H1 (cell line): ENCODE measurements around the gene SLC15A1. TPM values are rescaled to one million over a fixed set of nuclear protein-coding genes. Genes with fewer than 3 reads are reported as not detected.
A peak's percentile ranks its signal among the peaks of the same experiment; 100 is the strongest.

Experiments used
- CTCF ChIA-PET: fragments of 300-600 bp; sonication (Branson Sonifier 250); formaldehyde crosslinking; loops from one replicate; lab custom pipeline; 2021; ENCODE audit not compliant: partially characterized antibody; lab: Charles Lee
- POLR2A ChIA-PET: fragments of 300-600 bp; sonication (Branson Sonifier 250); formaldehyde crosslinking; loops from one replicate; lab custom pipeline; 2021; ENCODE audit warnings: inconsistent platforms; ENCODE audit not compliant: partially characterized antibody; lab: Charles Lee
- DNase-seq, 2 experiments: peaks; one replicate each; pipeline versions ENCODE4 v3.0.0 to v3.0.0-alpha.2; 2010 to 2022; ENCODE audit warnings: low spot score in 2 of 2, low read depth in 1 of 2, mixed read lengths in 1 of 2
- FAIRE-seq: peaks from 2 replicates; lab custom pipeline; 2011; peaks lifted over from hg19 to GRCh38; lab: Jason Lieb, UNC
- H2AFZ ChIP-seq: 2 replicates; pipeline ENCODE4 v1.8.1; 2012; ENCODE audit warnings: low read length, inconsistent platforms
- H2AK5ac ChIP-seq: 2 replicates; pipeline ENCODE4 v1.6.1; 2013; ENCODE audit warnings: low read depth, low read length
- H2BK120ac ChIP-seq: replicated peaks from 2 replicates; pipeline ENCODE3; 2013; ENCODE audit warnings: low read depth, low read length, inconsistent platforms
- H2BK12ac ChIP-seq: 2 replicates; pipeline ENCODE4 v1.6.1; 2013; ENCODE audit warnings: low read depth, low read length
- H2BK15ac ChIP-seq: 2 replicates; pipeline ENCODE4 v1.6.1; 2013; ENCODE audit warnings: low read length
- H2BK20ac ChIP-seq: 2 replicates; pipeline ENCODE4 v1.6.1; 2013; ENCODE audit warnings: low read length
- H2BK5ac ChIP-seq: 2 replicates; pipeline ENCODE4 v1.6.1; 2013; ENCODE audit warnings: low read depth, low read length
- H3K14ac ChIP-seq: 2 replicates; pipeline ENCODE4 v1.6.1; 2013; ENCODE audit warnings: inconsistent platforms; ENCODE audit not compliant: insufficient read length
- H3K18ac ChIP-seq: 2 replicates; pipeline ENCODE4 v1.6.1; 2013; ENCODE audit warnings: low read length; ENCODE audit errors: extremely low read depth
- H3K23ac ChIP-seq: 2 replicates; pipeline ENCODE4 v1.6.1; 2013; ENCODE audit warnings: inconsistent platforms; ENCODE audit not compliant: insufficient read length
- H3K23me2 ChIP-seq: 2 replicates; pipeline ENCODE4 v1.6.1; 2013; ENCODE audit warnings: low read depth, low read length
- H3K27ac ChIP-seq: 2 replicates; pipeline ENCODE4 v1.6.1; 2011; ENCODE audit warnings: low read depth, low read length, inconsistent platforms
- H3K27me3 ChIP-seq, 4 experiments: replicated peaks in 1 of 4; 1 replicate in 1 of 4; 2 replicates in 3 of 4; pipeline versions ENCODE4 v1.6.1 to v1.8.1; 2011 to 2013; ENCODE audit warnings: low read length in 3 of 4, mild to moderate bottlenecking in 3 of 4, inconsistent platforms in 2 of 4, mixed read lengths in 2 of 4, moderate library complexity in 1 of 4; ENCODE audit not compliant: control insufficient read depth in 3 of 4, insufficient read depth in 3 of 4; ENCODE audit errors: extremely low read depth in 1 of 4
- H3K36me3 ChIP-seq, 4 experiments: 2 replicates each; pipeline versions ENCODE4 v1.6.1 to v1.8.1; 2011 to 2013; ENCODE audit warnings: mild to moderate bottlenecking in 4 of 4, low read length in 3 of 4, moderate library complexity in 2 of 4, control low read depth in 1 of 4, inconsistent platforms in 1 of 4; ENCODE audit not compliant: insufficient read depth in 4 of 4, control insufficient read depth in 2 of 4
- H3K4ac ChIP-seq: replicated peaks from 2 replicates; pipeline ENCODE3; 2013; ENCODE audit warnings: low read length, low read depth, mixed read lengths, inconsistent platforms; ENCODE audit not compliant: insufficient read length
- H3K4me1 ChIP-seq, 4 experiments: replicated peaks in 1 of 4; 1 replicate in 1 of 4; 2 replicates in 3 of 4; pipeline versions ENCODE4 v1.6.1 to v1.8.1; 2011 to 2013; ENCODE audit warnings: low read length in 3 of 4, inconsistent platforms in 2 of 4, mixed read lengths in 1 of 4; ENCODE audit not compliant: insufficient read depth in 4 of 4, control insufficient read depth in 3 of 4
- H3K4me2 ChIP-seq, 2 experiments: 2 replicates each; pipeline versions ENCODE4 v1.6.1 to v1.8.1; 2011 to 2013; ENCODE audit warnings: low read depth in 2 of 2, low read length in 2 of 2, control low read depth in 1 of 2, inconsistent platforms in 1 of 2, mild to moderate bottlenecking in 1 of 2; ENCODE audit not compliant: insufficient read depth in 1 of 2
- H3K4me3 ChIP-seq, 4 experiments: fragments of 200-600, 300-600 bp in 1 of 4; sonication (generic), shearing (Covaris generic), sonication (Bioruptor Twin) in 1 of 4; 2 replicates each; pipeline versions ENCODE4 v1.5.1 to v1.8.1; 2011 to 2016; ENCODE audit warnings: low read length in 4 of 4, low read depth in 3 of 4, control low read depth in 2 of 4, inconsistent platforms in 2 of 4, mild to moderate bottlenecking in 2 of 4, mixed read lengths in 1 of 4, moderate library complexity in 1 of 4; ENCODE audit not compliant: insufficient read depth in 2 of 4; ENCODE audit errors: extremely low read depth in 1 of 4
- H3K56ac ChIP-seq: replicated peaks from 2 replicates; pipeline ENCODE3; 2013; ENCODE audit warnings: low read depth, mild to moderate bottlenecking, mixed read lengths, low read length, inconsistent platforms; ENCODE audit not compliant: insufficient read length
- H3K79me1 ChIP-seq: 2 replicates; pipeline ENCODE4 v1.6.1; 2013; ENCODE audit warnings: low read depth, low read length, control low read depth
- H3K79me2 ChIP-seq, 2 experiments: 2 replicates each; pipeline versions ENCODE4 v1.6.1 to v1.8.1; 2012 to 2013; ENCODE audit warnings: low read length in 2 of 2, mild to moderate bottlenecking in 2 of 2, inconsistent platforms in 1 of 2; ENCODE audit not compliant: insufficient read depth in 2 of 2, control insufficient read depth in 1 of 2
- H3K9ac ChIP-seq, 4 experiments: replicated peaks in 1 of 4; 1 replicate in 1 of 4; 2 replicates in 3 of 4; pipeline versions ENCODE4 v1.6.1 to v1.8.1; 2011 to 2013; ENCODE audit warnings: low read depth in 3 of 4, low read length in 3 of 4, control low read depth in 2 of 4, mild to moderate bottlenecking in 2 of 4, moderate library complexity in 2 of 4, inconsistent platforms in 1 of 4; ENCODE audit errors: extremely low read depth in 1 of 4
- H3K9me3 ChIP-seq, 2 experiments: 2 replicates each; pipeline versions ENCODE4 v1.6.1 to v1.8.1; 2012 to 2013; ENCODE audit warnings: mild to moderate bottlenecking in 2 of 2, moderate library complexity in 2 of 2, control low read depth in 1 of 2, inconsistent platforms in 1 of 2, low read depth in 1 of 2, low read length in 1 of 2, mixed read lengths in 1 of 2; ENCODE audit not compliant: insufficient read depth in 2 of 2
- H4K20me1 ChIP-seq, 2 experiments: replicated peaks in 1 of 2; 2 replicates each; pipeline versions ENCODE3 to v1.8.1; 2011 to 2013; ENCODE audit warnings: inconsistent platforms in 2 of 2, low read length in 2 of 2, mild to moderate bottlenecking in 1 of 2; ENCODE audit not compliant: insufficient read depth in 2 of 2, control insufficient read depth in 1 of 2
- H4K5ac ChIP-seq: 2 replicates; pipeline ENCODE4 v1.6.1; 2013; ENCODE audit warnings: low read length, low read depth, mixed read lengths, inconsistent platforms; ENCODE audit not compliant: insufficient read length
- H4K8ac ChIP-seq: 2 replicates; pipeline ENCODE4 v1.8.0; 2013; ENCODE audit warnings: mild to moderate bottlenecking, moderate library complexity, low read length, inconsistent platforms; ENCODE audit not compliant: insufficient read depth; ENCODE audit errors: extremely low read depth
- H4K91ac ChIP-seq: replicated peaks from 2 replicates; pipeline ENCODE3; 2013; ENCODE audit warnings: low read length, mixed read lengths, inconsistent platforms; ENCODE audit not compliant: insufficient read length
- ASH2L ChIP-seq: fragments of 200-600, 300-600 bp; sonication (generic); IDR thresholded peaks from one replicate; pipeline ENCODE4 v1.7.1; 2017; ENCODE audit warnings: low read length
- BACH1 ChIP-seq: IDR thresholded peaks from 2 replicates; pipeline ENCODE4 v1.6.1; 2012; ENCODE audit warnings: low read length, improper control_type of control experiment
- CBX8 ChIP-seq: fragments of 300-800, 300-1000 bp; sonication (generic); IDR thresholded peaks from 2 replicates; pipeline ENCODE4 v1.7.1; 2016; ENCODE audit warnings: low read depth, low read length, borderline replicate concordance
- CREB1 ChIP-seq: IDR thresholded peaks from 2 replicates; pipeline ENCODE4 v1.6.1; 2012; ENCODE audit warnings: inconsistent platforms
- MAFK ChIP-seq: IDR thresholded peaks from 2 replicates; pipeline ENCODE4 v1.6.1; 2012; ENCODE audit warnings: low read depth, mild to moderate bottlenecking, improper control_type of control experiment, low read length
- NANOG ChIP-seq: IDR thresholded peaks from 2 replicates; pipeline ENCODE4 v1.6.1; 2011; ENCODE audit warnings: low read length, low read depth, mild to moderate bottlenecking, inconsistent platforms; ENCODE audit not compliant: insufficient read depth, poor library complexity, severe bottlenecking
- SIX5 ChIP-seq: IDR thresholded peaks from 2 replicates; pipeline ENCODE4 v1.6.1; 2011; ENCODE audit warnings: mild to moderate bottlenecking, low read depth, low read length
- WGBS, 2 experiments: shearing (Covaris generic) in 1 of 2; methylation state at CpG; one replicate each; pipeline versions ENCODE4 v1.1.6 to v1.1.7; 2013 to 2015; ENCODE audit warnings: low lambda C conversion rate in 2 of 2, mixed read lengths in 2 of 2, inconsistent platforms in 1 of 2, low coverage in 1 of 2, missing lambda C conversion rate in 1 of 2; ENCODE audit not compliant: insufficient replicate concordance in 2 of 2, insufficient coverage in 1 of 2, insufficient read length in 1 of 2; ENCODE audit errors: extremely low coverage in 1 of 2, missing lambda C conversion rate in 1 of 2; 5-methylcytosine and 5-hydroxymethylcytosine counted together
- polyA plus RNA-seq, 7 experiments: library from polyadenylated mRNA; depleted of rRNA in 3 of 7; stranded (reverse) in 5 of 7; unstranded in 2 of 7; fragments of >200 nt in 5 of 7; fragments of 200-250 nt in 2 of 7; gene quantifications; 1 replicate in 5 of 7; 2 replicates in 1 of 7; 4 replicates in 1 of 7; pipeline versions ENCODE4 v1.2.1 to v1.2.3, GENCODE V29; 2011 to 2013; ENCODE audit warnings: missing spikeins in 2 of 7, mixed read lengths in 2 of 7
- total RNA-seq: library from RNA; stranded (reverse); fragmentation: NEBNext Ultra II Directional; extraction: Animal tissue kit (Norgen Biotek cat#: 25700); gene quantifications from 2 replicates; pipeline ENCODE4 v1.2.1, GENCODE V29; 2021
- TF ChIP-seq, protein P1 (sequence below): IDR thresholded peaks from 2 replicates; pipeline ENCODE4 v1.6.1; 2012; ENCODE audit warnings: inconsistent platforms
- TF ChIP-seq, protein P2 (sequence below): IDR thresholded peaks from 2 replicates; pipeline ENCODE4 v1.6.1; 2012; ENCODE audit warnings: inconsistent platforms
- TF ChIP-seq, protein P3 (sequence below): IDR thresholded peaks from 2 replicates; pipeline ENCODE4 v1.6.1; 2012; ENCODE audit warnings: low read length, inconsistent platforms
- TF ChIP-seq, protein P4 (sequence below): IDR thresholded peaks from 2 replicates; pipeline ENCODE4 v1.6.1; 2011; ENCODE audit warnings: low read length, improper control_type of control experiment

The SLC15A1 gene
- total and polyA plus RNA-seq, 2 of the 8 experiments (the other 6 are each of a cell fraction or from before 2014, with no cell fraction given) = 1.3 to 2.4 TPM

DNA sequence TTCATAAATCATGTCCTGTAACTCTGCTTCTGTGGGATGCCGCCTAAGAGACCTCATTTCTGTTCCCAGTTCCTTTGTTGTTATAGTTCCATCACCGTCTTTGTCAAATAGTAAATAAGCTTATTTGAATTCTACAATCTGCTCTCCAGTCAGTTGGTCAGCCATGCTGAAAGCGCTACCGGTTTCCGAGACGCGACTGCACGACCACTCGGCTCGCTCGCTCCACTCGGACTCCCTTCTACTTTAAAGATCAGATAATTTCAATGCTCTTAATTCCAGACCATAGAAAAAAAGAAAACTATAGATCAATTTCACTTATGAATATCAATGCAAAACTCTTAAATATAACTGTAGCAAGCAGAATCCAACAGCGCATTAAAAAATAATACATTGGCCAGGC, 111.4 kb downstream of the SLC15A1 start:
- H3K27ac ChIP-seq = no peak overlapping the region
- TF ChIP-seq, protein P1, sequence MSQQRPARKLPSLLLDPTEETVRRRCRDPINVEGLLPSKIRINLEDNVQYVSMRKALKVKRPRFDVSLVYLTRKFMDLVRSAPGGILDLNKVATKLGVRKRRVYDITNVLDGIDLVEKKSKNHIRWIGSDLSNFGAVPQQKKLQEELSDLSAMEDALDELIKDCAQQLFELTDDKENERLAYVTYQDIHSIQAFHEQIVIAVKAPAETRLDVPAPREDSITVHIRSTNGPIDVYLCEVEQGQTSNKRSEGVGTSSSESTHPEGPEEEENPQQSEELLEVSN = no peak
- no peak for TF ChIP-seq MAFK
- TF ChIP-seq, protein P2, sequence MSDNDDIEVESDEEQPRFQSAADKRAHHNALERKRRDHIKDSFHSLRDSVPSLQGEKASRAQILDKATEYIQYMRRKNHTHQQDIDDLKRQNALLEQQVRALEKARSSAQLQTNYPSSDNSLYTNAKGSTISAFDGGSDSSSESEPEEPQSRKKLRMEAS = no peak
- no peak for TF ChIP-seq ASH2L
- no peak for TF ChIP-seq BACH1
- TF ChIP-seq, protein P3, sequence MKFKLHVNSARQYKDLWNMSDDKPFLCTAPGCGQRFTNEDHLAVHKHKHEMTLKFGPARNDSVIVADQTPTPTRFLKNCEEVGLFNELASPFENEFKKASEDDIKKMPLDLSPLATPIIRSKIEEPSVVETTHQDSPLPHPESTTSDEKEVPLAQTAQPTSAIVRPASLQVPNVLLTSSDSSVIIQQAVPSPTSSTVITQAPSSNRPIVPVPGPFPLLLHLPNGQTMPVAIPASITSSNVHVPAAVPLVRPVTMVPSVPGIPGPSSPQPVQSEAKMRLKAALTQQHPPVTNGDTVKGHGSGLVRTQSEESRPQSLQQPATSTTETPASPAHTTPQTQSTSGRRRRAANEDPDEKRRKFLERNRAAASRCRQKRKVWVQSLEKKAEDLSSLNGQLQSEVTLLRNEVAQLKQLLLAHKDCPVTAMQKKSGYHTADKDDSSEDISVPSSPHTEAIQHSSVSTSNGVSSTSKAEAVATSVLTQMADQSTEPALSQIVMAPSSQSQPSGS = no peak
- no peak for TF ChIP-seq CBX8
- TF ChIP-seq, protein P4, sequence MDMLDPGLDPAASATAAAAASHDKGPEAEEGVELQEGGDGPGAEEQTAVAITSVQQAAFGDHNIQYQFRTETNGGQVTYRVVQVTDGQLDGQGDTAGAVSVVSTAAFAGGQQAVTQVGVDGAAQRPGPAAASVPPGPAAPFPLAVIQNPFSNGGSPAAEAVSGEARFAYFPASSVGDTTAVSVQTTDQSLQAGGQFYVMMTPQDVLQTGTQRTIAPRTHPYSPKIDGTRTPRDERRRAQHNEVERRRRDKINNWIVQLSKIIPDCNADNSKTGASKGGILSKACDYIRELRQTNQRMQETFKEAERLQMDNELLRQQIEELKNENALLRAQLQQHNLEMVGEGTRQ = no peak
- no peak for TF ChIP-seq CREB1
- TF ChIP-seq NANOG = no peak
- no peak for TF ChIP-seq SIX5

More for the DNA sequence above, 111.4 kb downstream of the SLC15A1 start:
- no peaks in the 10 kb centered on the region for H3K27me3 ChIP-seq
- no peaks in the 10 kb centered on the region for H3K36me3 ChIP-seq
- H2AK5ac ChIP-seq = no peak overlapping the region
- H3K23me2 ChIP-seq = no peaks in the 10 kb centered on the region
- H4K20me1 ChIP-seq = no peaks in the 10 kb centered on the region
- H2BK5ac ChIP-seq = no peak overlapping the region
- DNase-seq (no peak), FAIRE-seq (no peak)
- WGBS, 2 experiments = 95% methylated on average over 13 of the region's 13 CpGs; no CpG with 5 or more reads in 1 of the 2 experiments
- H3K4me1 ChIP-seq = no peaks in the 10 kb centered on the region
- CTCF ChIA-PET = interaction anchor here (0.6 to 1.5 kb wide), 4 partner anchors 11 to 193 kb away, joined by 3 to 5 read pairs (median 3); no protein-coding TSS in a partner anchor
- H2BK120ac ChIP-seq = no peak overlapping the region
- H3K79me2 ChIP-seq = no peaks in the 10 kb centered on the region
- no peak overlapping the region for H3K14ac ChIP-seq
- no peak overlapping the region for H2BK12ac ChIP-seq
- no peak overlapping the region for H3K56ac ChIP-seq
- no peaks in the 10 kb centered on the region for H3K9me3 ChIP-seq
- H4K5ac ChIP-seq = no peak overlapping the region
- no peak overlapping the region for H3K9ac ChIP-seq
- H3K4me2 ChIP-seq = no peak overlapping the region
- no peak overlapping the region for H3K4me3 ChIP-seq
- POLR2A ChIA-PET = no interaction called here
- no peak overlapping the region for H3K23ac ChIP-seq
- H2AFZ ChIP-seq = 0 out of 2 replicates have a peak overlapping the region, but pooled peaks have one; percentile 42
- H3K79me1 ChIP-seq = no peaks in the 10 kb centered on the region
- no peak overlapping the region for H4K91ac ChIP-seq
- H2BK20ac ChIP-seq = no peak overlapping the region
- H3K18ac ChIP-seq = no peak overlapping the region
- no peak overlapping the region for H3K4ac ChIP-seq
- H4K8ac ChIP-seq = no peak overlapping the region; the same call in 1 of the 2 replicates
- H2BK15ac ChIP-seq = no peak overlapping the region
